HepG2 (cell line): ENCODE measurements around the gene MMS19. TPM values are rescaled to one million over a fixed set of nuclear protein-coding genes. Genes with fewer than 3 reads are reported as not detected.

ENCODE experiments used
- ATAC-seq: fragments of 200-7000 bp; cut with Tn5 transposase; 3 replicates; pipeline ENCODE4 v1.9.1; 2020; ENCODE audit warnings: mild to moderate bottlenecking, moderate library complexity
- BruUV-seq: library from RNA; stranded (reverse); fragments of 400-500 nt; replicated peaks from 2 replicates; lab custom pipeline; 2021; lab: Mats Ljungman, UMichigan
- CTCF ChIA-PET: fragments of 300-600 bp; formaldehyde crosslinking; extraction: SDS; loops from one replicate; lab custom pipeline; 2021; ENCODE audit warnings: low total read pairs, inconsistent platforms, low intra/inter-chr PET ratio; lab: Yijun Ruan, JAX
- POLR2A ChIA-PET: fragments of 350-600 bp; sonication (Branson Sonifier 250); formaldehyde crosslinking; loops from one replicate; lab custom pipeline; 2020; ENCODE audit warnings: antibody characterized with exemption, inconsistent platforms; lab: Yijun Ruan, JAX
- DNase-seq: peaks from one replicate; pipeline ENCODE4 v3.0.0-alpha.2; 2015; ENCODE audit warnings: low spot score
- FAIRE-seq: peaks from 3 replicates; lab custom pipeline; 2011; peaks lifted over from hg19 to GRCh38; lab: Jason Lieb, UNC
- H2AFZ ChIP-seq: one replicate; pipeline ENCODE4 v1.6.1; 2011; ENCODE audit warnings: low read length, inconsistent platforms
- H3K27ac ChIP-seq: fragments of 300-600 bp; 3 replicates; pipeline ENCODE4 v1.8.0; 2011; ENCODE audit warnings: mixed run types, mild to moderate bottlenecking, mixed read lengths, low read length, inconsistent platforms; ENCODE audit not compliant: insufficient read depth; ENCODE audit errors: extremely low read length
- H3K27me3 ChIP-seq, 2 experiments: fragments of 200-600 bp in 1 of 2; 2 replicates in 1 of 2; 3 replicates in 1 of 2; pipeline versions ENCODE4 v1.6.0 to v1.8.0; 2011; ENCODE audit warnings: low read length in 2 of 2, mild to moderate bottlenecking in 2 of 2, moderate library complexity in 2 of 2, inconsistent platforms in 1 of 2; ENCODE audit not compliant: insufficient read depth in 2 of 2, control insufficient read depth in 1 of 2
- H3K36me3 ChIP-seq, 2 experiments: fragments of 200-600 bp in 1 of 2; replicated peaks in 1 of 2; 2 replicates in 1 of 2; 3 replicates in 1 of 2; pipeline versions ENCODE4 v1.5.1 to v1.8.0; 2011; ENCODE audit warnings: low read length in 2 of 2, inconsistent platforms in 1 of 2; ENCODE audit not compliant: insufficient read depth in 2 of 2, control insufficient read depth in 1 of 2
- H3K4me1 ChIP-seq: 2 replicates; pipeline ENCODE4 v1.5.1; 2012; ENCODE audit warnings: low read length, inconsistent platforms; ENCODE audit not compliant: insufficient read depth
- H3K4me2 ChIP-seq: 2 replicates; pipeline ENCODE4 v1.6.0; 2011; ENCODE audit warnings: low read depth, low read length, inconsistent platforms
- H3K4me3 ChIP-seq, 3 experiments: fragments of 200-600 bp in 1 of 3; sonication (generic), shearing (Covaris generic) in 1 of 3; replicated peaks in 1 of 3; 2 replicates each; pipeline ENCODE4 v1.5.1; 2011 to 2016; ENCODE audit warnings: low read length in 3 of 3, inconsistent platforms in 2 of 3, low read depth in 2 of 3, mild to moderate bottlenecking in 2 of 3, control low read depth in 1 of 3, mixed read lengths in 1 of 3; ENCODE audit not compliant: insufficient read depth in 1 of 3
- H3K79me2 ChIP-seq: one replicate; pipeline ENCODE4 v1.6.1; 2011; ENCODE audit warnings: low read length, inconsistent platforms; ENCODE audit not compliant: insufficient read depth
- H3K9ac ChIP-seq: 2 replicates; pipeline ENCODE4 v1.6.0; 2011; ENCODE audit warnings: mild to moderate bottlenecking, low read depth, low read length, inconsistent platforms; ENCODE audit not compliant: insufficient read depth
- H3K9me3 ChIP-seq: 2 replicates; pipeline ENCODE4 v1.5.1; 2012; ENCODE audit warnings: mild to moderate bottlenecking, low read length
- H4K20me1 ChIP-seq: 2 replicates; pipeline ENCODE4 v1.6.0; 2011; ENCODE audit warnings: inconsistent platforms, mild to moderate bottlenecking, low read length, moderate library complexity; ENCODE audit not compliant: insufficient read depth
- ARID4A ChIP-seq: sonication (generic); formaldehyde crosslinking; IDR thresholded peaks from 2 replicates; pipeline ENCODE4 v1.5.0; 2020; ENCODE audit warnings: mild to moderate bottlenecking, missing genetic modification reagents, borderline replicate concordance
- BRD4 ChIP-seq: sonication (generic); formaldehyde crosslinking; IDR thresholded peaks from 2 replicates; pipeline ENCODE4 v1.4.0; 2020; ENCODE audit warnings: missing genetic modification reagents
- ELF3 ChIP-seq: IDR thresholded peaks from 2 replicates; pipeline ENCODE4 v1.6.1; 2016; ENCODE audit warnings: missing genetic modification reagents, missing compliant biosample characterization
- GATAD2A ChIP-seq: IDR thresholded peaks from 2 replicates; pipeline ENCODE4 v1.6.1; 2016
- HNF1B ChIP-seq: sonication (generic); formaldehyde crosslinking; IDR thresholded peaks from 2 replicates; pipeline ENCODE4 v1.5.1; 2020; ENCODE audit warnings: mild to moderate bottlenecking, moderate library complexity, missing genetic modification reagents
- KAT7 ChIP-seq: IDR thresholded peaks from 2 replicates; pipeline ENCODE4 v1.6.1; 2018; ENCODE audit warnings: borderline replicate concordance, missing compliant biosample characterization
- MTF2 ChIP-seq: sonication (generic); formaldehyde crosslinking; IDR thresholded peaks from 2 replicates; pipeline ENCODE4 v1.5.0; 2020; ENCODE audit warnings: missing genetic modification reagents, borderline replicate concordance
- MXI1 ChIP-seq: IDR thresholded peaks from 3 replicates; pipeline ENCODE4 v1.6.1; 2012; ENCODE audit warnings: low read depth, low read length, inconsistent platforms, borderline replicate concordance
- RBM39 ChIP-seq: fragments of 200-400 bp; formaldehyde crosslinking; IDR thresholded peaks from one replicate; pipeline ENCODE4 v1.6.1; 2018; ENCODE audit warnings: antibody characterized with exemption, mild to moderate bottlenecking, low read depth, low read length; ENCODE audit not compliant: poor library complexity, severe bottlenecking
- REL ChIP-seq: sonication (generic); formaldehyde crosslinking; conservative IDR thresholded peaks from 2 replicates; pipeline ENCODE4 v1.8.0; 2022; ENCODE audit warnings: mild to moderate bottlenecking, missing genetic modification reagents, moderate library complexity
- ZIK1 ChIP-seq: sonication (generic); formaldehyde crosslinking; IDR thresholded peaks from 2 replicates; pipeline ENCODE4 v1.5.0; 2020; ENCODE audit warnings: mild to moderate bottlenecking, low read depth, missing genetic modification reagents, borderline replicate concordance
- ZMYM4 ChIP-seq: sonication (generic); formaldehyde crosslinking; IDR thresholded peaks from 2 replicates; pipeline ENCODE4 v1.8.1; 2023; ENCODE audit warnings: mild to moderate bottlenecking, missing genetic modification reagents
- ZNF414 ChIP-seq: sonication (generic); formaldehyde crosslinking; IDR thresholded peaks from 2 replicates; pipeline ENCODE4 v1.5.0; 2020; ENCODE audit warnings: missing genetic modification reagents
- ZNF552 ChIP-seq: sonication (generic); formaldehyde crosslinking; IDR thresholded peaks from 2 replicates; pipeline ENCODE4 v1.9.0; 2022; ENCODE audit warnings: missing genetic modification reagents, mild to moderate bottlenecking, borderline replicate concordance
- ZNF562 ChIP-seq: sonication (generic); formaldehyde crosslinking; IDR thresholded peaks from 2 replicates; pipeline ENCODE4 v1.8.0; 2022; ENCODE audit warnings: missing genetic modification reagents, borderline replicate concordance
- ZNF773 ChIP-seq: sonication (generic); formaldehyde crosslinking; IDR thresholded peaks from 2 replicates; pipeline ENCODE4 v1.4.0; 2020; ENCODE audit warnings: missing genetic modification reagents, borderline replicate concordance
- WGBS: methylation state at CpG from one replicate; pipeline ENCODE4 v1.1.6; 2017; ENCODE audit warnings: low lambda C conversion rate; 5-methylcytosine and 5-hydroxymethylcytosine counted together
- in situ Hi-C: cut with HindIII; loops from 2 replicates; pipeline ENCODE4 v1.10.0; 2017; ENCODE audit warnings: low pct_unique_long_range_greater_than_20kb; ENCODE audit not compliant: extremely low pct_ligation_motif_present
- intact Hi-C: fragments of 100-400 bp; cut with micrococcal nuclease; formaldehyde crosslinking; loops from one replicate; pipeline ENCODE4 v1.10.0; 2022; ENCODE audit not compliant: unreplicated experiment
- polyA plus RNA-seq, 8 experiments: library from polyadenylated mRNA; depleted of rRNA in 3 of 8; stranded (reverse) in 7 of 8; unstranded in 1 of 8; fragments of >200 nt; fragmentation: Illumina TruSeq in 4 of 8; extraction: Trizol in 4 of 8; gene quantifications; 2 replicates each; pipeline versions ENCODE4 v1.2.1 to v1.2.3, GENCODE V29; 2011 to 2016; ENCODE audit warnings: low read depth in 4 of 8, missing spikeins in 1 of 8, mixed read lengths in 1 of 8; ENCODE audit not compliant: insufficient read depth in 1 of 8
- total RNA-seq, 5 experiments: library from RNA; depleted of rRNA; stranded (reverse); fragments of >200 nt; fragmentation: Illumina TruSeq; extraction: Trizol; gene quantifications; 2 replicates each; pipeline ENCODE4 v1.2.3, GENCODE V29; 2016; ENCODE audit warnings: low read depth in 1 of 5

MMS19 gene
- total and polyA plus RNA-seq, 2 of the 13 experiments (the other 11 are each of a cell fraction or from before 2014, with no cell fraction given), result 76.4 to 107 TPM

- in situ Hi-C loops (no loop called here), intact Hi-C loops (loop anchor here (2.0 kb wide), 1 partner anchor 19 kb away; no protein-coding TSS in a partner anchor)
- Histone ChIP-seq H3K4me1 (peaks cover 46% of the 10 kb centered on the region), H3K79me2 (peaks cover 40% of the 10 kb centered on the region), H2AFZ (peak within 1 kb of the TSS; percentile 72), H3K36me3 (peaks cover 1 to 21% of the 10 kb centered on the region in 2 experiments; a peak in 4 of 5 replicates), H3K9me3 (no peaks in the 10 kb centered on the region), H3K9ac (peak within 1 kb of the TSS; percentile 93), H3K4me2 (peak within 1 kb of the TSS; percentile 95), H4K20me1 (peaks cover 31% of the 10 kb centered on the region), H3K27me3 (no peaks in the 10 kb centered on the region; a peak in 1 of 5 replicates), H3K4me3 (peak within 1 kb of the TSS; percentile 86 to 98 (median 96)), H3K27ac (peak within 1 kb of the TSS; percentile 89)
- FAIRE-seq (peak; percentile 39), DNase-seq (peak; percentile 89), ATAC-seq (peak; percentile 83)
- POLR2A ChIA-PET, result interaction anchor here (0.6 to 1.9 kb wide), 2 partner anchors 18 to 25 kb away, joined by 4 to 5 read pairs; partner anchors contain the start of gene RRP12
- CTCF ChIA-PET, result interaction anchor here (2.1 kb wide), 1 partner anchor 19 kb away, joined by 14 read pairs; no protein-coding TSS in a partner anchor
- TSS peak; percentile 67 for BruUV-seq
- 0% methylated on average over 23 of the region's 90 CpGs for WGBS
- TF ChIP-seq ZNF414 (CRISPR knock-in tag), result 0 out of 2 replicates have a peak, but pooled peaks have one; percentile 48
- peak; percentile 32; the same call in 1 of the 2 replicates for TF ChIP-seq GATAD2A
- TF ChIP-seq ZIK1, result no peak
- peak; percentile 65; the same call in 1 of the 2 replicates for TF ChIP-seq MTF2 (CRISPR knock-in tag)
- no peak for TF ChIP-seq ZNF552
- peak; percentile 76; the same call in 1 of the 2 replicates for TF ChIP-seq ZMYM4 (CRISPR knock-in tag)
- TF ChIP-seq ELF3 (CRISPR knock-in tag), result peak; percentile 40; the same call in 1 of the 2 replicates
- peak; percentile 73; the same call in 1 of the 2 replicates for TF ChIP-seq BRD4 (CRISPR knock-in tag)
- no peak for TF ChIP-seq ZNF562 (CRISPR knock-in tag)
- 0 out of 2 replicates have a peak, but pooled peaks have one; percentile 62 for TF ChIP-seq REL
- peak; percentile 43; the same call in 1 of the 3 replicates for TF ChIP-seq MXI1
- TF ChIP-seq RBM39, result peak; percentile 35
- 0 out of 2 replicates have a peak, but pooled peaks have one; percentile 26 for TF ChIP-seq HNF1B (CRISPR knock-in tag)
- peak; percentile 87; the same call in 1 of the 2 replicates for TF ChIP-seq ARID4A (CRISPR knock-in tag)
- 0 out of 2 replicates have a peak, but pooled peaks have one; percentile 33 for TF ChIP-seq ZNF773 (CRISPR knock-in tag)
- TF ChIP-seq KAT7 (CRISPR knock-in tag), result peak; percentile 53; the same call in 1 of the 2 replicates
Observed at GRCh38 chr10:97425964-97426775, 72.1 kb downstream of the MMS19 start, which contains the start of gene PGAM1. PGAM1 (plus strand) TSS chr10:97426191; CDS start chr10:97426308, 117 bp downstream.
